Fibroblast of skin of abdomen (primary cell): ENCODE data around the gene HES2.
"Not testable (repeated sequence)": the region's sequence is repeated elsewhere in the genome, so short reads cannot be mapped to it uniquely, and the experiment has no call there.

Source experiments
- DNase-seq: peaks from one replicate; pipeline ENCODE4 v3.0.0-alpha.2; 2013

The HES2 gene

DNA sequence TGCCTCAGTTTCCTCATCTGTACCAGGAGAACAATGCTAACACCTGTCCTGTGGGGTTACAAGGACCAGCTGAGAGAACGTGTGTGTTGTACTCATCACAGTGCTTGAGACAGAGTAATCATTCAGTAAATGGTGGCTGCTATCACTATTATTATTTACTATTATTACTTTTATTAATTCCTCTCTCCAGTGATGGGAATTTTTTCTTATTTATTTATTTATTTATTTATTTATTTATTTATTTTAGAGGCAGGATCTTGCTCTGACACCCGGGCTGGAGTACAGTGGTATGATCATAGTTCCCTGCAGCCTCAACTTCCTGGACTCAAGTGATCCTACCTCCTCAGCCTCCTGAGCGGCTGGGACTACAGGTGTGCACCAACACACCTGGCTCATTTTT is 16.6 kb upstream of the HES2 start:
- DNase-seq: not testable (repeated sequence)

DNA sequence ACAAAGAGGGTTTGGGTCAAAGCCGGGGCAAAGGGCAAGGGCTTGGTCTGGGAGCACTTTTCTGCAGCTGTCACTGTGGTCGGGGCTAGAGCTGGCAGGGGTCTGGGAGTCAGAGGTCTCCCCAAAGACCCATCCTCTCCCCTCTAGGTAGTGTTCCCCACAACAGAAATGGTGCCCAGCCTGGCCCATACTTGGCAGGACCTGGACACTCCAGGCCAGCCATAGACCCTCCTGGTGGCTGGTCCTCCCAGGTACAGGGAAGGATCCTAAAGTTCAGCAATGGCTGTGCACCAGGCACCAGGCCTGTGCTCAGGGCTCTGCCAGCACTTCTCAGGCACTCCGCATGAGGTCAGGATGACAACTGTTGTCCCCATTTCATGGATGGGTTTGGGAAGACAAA is 15.8 kb upstream of the HES2 start:
- DNase-seq: no peak

DNA sequence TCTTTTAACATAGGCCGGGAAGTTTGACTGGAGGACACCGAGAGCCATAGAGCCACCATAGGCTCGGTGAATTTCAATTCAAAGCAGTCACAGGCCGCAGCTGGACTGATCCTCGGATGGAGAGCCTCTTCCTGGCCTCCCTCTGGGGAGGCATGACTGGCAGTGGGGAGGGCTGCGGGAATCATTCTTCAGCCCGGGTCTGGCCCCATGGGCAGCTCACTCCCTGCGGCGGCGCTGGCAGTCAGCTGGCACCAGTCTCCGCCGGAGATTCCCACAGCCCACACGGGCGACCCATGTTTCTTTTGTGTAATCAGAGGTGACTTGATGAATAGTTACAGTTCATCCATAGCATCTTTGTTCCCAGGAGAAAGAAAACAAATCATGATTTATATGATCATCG is 15.4 kb upstream of the HES2 start:
- DNase-seq: no peak

DNA sequence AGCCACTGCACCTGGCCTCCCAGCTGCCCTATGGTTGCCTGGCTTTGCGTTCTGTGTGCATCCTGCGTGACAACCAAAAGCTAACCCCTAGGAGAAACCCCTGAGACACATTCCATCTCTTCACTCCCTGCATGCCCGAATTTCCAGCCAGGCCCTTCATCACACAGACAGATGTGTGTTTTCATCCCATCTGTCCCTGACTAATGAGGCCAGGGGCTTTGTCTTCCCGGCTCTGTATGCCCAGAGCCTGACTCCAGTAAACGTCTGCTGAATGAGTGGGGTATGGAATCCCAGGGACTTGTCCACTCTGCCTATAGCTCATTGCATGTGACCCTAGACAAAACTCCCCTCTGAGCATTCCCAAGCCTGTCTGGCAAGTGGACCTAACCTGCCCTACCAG is 14.5 kb upstream of the HES2 start:
- no peak for DNase-seq

DNA sequence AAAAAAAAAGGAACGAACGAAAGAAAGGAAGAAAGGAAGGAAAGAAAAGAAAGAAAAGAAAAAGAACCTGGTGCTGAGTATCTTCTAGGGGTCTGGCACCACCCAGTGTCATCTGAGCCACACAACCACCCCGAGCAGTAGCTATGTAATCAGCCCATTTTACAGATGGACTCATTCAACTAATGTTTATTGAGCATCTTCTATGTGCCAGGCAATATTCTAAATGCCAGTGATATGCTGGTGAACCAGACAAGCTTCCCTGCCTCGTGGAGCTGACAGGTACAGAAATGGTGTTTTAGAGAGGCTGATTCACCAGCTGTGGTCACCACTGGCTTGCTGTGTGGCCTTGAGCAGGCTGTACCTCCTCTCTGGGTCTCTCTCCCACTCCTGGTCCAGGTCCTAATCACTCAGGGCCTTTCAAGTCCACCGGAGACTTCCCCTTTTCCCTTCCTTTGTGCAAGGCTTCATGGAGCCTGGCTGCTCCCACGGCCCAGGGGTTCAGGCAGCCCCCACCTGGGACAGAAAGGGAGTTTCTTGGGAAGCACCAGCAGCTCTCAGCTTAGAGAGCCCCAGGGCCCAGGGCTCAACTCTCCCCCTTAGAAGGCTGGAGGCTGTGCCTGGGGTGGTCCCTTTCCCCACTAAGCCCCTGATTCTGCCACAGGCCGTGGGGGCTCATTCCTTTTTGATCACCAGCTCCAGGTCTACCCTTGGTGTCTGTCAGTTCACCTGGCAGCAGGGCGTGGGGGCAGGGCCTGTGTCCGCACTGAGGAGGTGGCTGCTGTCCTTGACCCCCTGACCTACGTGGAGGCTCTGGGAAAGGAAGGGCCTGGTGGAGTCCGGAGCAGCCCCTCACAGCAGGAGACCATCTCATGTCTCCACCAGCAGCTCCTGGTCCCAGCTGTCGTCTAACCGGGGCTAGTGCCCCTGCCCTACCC is 12.2 kb upstream of the HES2 start:
- not testable (repeated sequence) for DNase-seq

DNA sequence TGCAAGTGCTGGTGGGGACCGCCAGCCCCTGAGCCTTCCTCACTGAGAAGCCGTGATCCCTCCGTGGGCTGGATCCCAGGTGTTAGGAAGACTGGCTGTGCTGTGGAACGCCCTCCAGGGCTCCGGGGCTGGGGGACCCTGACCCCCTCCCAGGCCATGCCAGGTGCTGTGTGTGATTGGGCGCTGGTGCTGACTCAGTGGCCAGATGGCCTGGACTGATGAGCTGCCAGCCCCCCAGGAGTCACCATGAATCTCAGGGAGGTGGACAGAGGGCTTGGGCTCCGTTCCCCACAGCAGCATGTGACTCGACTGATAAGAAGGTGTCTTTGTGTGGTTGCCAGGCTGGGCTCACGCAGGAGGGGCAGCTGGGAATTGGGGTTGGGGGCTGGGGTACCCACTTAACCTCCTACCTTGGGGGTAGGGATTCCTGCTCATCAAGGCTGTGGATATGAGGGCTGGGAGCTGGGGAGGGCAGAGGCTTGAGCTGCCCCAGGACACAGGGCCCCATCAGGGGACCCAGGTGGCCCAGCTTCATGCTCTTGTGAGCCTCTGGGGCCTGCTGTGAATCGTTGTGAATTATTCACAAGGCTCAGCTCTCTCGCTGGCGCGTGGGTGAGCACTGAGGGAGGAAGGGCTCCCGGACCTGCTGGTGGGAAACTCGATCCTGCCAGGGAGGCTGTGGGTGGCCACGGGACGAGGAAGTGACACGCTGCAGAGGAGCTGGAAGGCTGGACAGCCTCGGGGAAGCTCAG is 10.1 kb upstream of the HES2 start:
- DNase-seq: not testable (repeated sequence)

DNA sequence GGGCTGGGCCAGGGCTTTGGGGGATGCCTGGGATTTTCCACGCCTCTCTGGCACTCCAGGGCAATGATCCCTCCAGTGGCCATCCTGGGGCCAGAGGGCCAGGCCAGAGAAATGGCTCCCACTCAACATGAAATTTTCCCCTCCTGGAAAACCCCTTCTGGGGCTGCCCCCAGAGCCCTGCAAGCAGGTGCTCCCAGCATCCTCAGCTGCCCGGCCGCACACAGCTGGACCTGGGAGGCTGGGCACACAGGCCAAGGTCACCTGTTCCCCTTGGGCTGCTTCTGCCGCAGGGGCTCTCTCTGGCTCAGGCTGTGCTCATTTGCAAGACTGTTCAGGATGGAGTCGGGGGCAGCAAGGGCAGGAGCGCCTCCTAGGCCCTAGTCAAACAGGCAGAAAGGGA is 8.7 kb upstream of the HES2 start:
- not testable (repeated sequence) for DNase-seq

DNA sequence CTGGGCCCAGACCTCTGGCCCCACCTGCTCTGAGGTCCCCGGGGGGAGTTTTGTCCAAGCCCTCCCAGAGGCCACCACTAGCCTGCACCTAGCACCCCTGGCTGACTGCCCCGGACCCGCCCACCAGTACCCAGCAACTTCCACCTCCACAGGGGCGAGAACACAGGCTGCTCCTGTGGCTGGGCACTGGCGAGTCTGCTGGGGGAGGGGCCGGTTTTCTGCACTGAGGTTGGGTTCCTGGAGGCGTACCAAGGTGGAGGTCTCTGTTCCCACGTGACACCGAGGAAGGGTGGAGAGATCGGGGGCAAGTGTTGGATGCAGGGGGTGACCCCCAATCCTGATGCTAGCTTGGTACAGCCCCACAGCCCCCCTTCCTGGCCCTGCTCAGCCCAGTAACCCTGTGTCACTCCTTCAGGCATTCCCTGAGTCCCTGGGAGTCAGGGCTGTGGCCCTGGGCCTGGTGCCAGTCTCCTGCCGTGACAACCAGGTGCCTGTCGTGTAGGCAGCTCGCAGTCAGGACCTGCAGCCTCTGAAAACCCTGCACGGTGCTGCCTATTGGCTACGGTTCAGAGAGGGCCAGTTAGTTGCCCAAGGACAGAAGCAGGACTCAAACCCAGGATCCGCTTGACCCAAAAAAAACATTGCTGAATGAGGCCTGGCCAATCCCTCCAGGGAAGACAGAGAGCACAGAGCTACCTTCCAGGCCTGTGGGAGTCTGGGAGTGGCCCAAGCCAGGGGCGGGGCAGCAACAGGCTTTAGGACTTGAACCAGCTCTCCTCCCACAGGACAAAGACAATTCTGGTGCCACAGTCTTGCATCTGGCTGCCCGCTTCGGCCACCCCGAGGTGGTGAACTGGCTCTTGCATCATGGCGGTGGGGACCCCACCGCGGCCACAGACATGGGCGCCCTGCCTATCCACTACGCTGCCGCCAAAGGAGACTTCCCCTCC is 8.0 kb upstream of the HES2 start:
- no peak for DNase-seq

DNA sequence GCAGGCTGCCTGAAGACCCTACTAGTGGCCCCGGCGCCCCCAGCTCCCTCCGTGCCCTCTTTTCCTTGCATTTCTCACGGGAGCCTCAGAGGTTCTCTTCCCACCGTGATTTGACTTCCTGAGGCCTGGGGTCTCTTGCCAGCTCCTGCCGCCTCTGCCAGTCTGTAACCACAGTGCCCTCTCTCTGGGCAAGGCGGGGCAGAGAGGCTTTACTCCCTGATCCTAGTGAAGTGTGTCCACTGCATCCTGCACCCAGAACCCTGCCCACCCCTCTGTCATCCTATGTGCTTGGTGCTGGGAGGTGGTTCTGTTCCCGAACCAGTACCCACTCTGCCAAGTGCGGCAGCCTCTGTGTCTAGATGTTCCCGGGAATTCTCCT is 7.2 kb upstream of the HES2 start:
- DNase-seq: no peak

DNA sequence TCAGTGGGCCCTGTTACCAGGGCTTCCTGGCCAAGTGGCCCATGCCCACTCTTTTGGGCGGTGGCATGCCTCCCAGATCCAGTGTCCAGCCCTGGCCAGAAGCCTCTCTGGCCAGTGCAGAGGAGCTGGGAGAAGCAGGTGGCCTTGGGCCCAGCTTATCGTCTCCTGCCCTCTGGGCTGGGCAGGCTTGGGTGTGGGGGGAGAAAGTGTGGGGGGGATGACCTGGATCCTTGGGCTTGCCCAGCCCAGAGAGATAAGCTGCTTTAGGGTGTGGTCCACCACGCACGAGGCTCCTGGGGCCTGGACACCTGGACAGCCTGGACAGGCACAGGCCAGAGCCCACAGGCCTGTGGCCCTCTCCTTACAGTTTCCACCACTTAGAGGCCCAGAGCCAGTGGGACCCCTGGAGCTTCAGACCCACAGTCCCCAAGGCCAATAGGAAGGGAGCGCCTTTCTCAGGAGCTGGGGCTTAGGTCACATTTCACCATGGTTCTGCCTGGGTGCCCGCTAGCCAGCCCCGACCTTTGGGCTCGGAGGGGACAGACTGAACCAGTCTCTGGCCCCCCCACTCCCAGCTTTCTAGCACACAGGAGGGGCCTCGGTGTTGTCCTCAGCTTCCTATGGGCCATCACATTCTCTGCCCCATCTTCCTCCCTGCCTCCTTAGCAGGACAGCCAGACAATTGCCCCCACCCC is 6.7 kb upstream of the HES2 start:
- DNase-seq: no peak

DNA sequence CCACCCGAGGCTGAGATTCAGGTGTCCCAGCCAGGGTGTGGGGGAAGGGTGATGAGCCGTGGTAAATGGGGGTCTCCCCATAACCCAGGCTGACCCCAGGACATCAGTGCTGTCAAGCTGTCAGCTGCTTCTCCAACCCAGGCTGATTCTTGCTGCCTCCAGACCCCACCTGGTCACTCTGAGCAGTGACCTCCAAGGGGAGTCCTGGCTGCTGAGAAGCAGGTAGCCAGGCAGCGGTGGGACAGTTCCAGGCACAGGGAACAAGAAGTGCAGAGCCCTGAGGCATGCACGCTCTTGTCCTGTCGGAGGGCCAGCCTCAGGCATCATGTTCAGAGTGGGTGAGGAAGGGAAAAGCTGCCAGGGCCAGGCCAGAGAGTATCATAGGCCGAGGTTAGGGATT is 5.9 kb upstream of the HES2 start:
- DNase-seq: no peak

DNA sequence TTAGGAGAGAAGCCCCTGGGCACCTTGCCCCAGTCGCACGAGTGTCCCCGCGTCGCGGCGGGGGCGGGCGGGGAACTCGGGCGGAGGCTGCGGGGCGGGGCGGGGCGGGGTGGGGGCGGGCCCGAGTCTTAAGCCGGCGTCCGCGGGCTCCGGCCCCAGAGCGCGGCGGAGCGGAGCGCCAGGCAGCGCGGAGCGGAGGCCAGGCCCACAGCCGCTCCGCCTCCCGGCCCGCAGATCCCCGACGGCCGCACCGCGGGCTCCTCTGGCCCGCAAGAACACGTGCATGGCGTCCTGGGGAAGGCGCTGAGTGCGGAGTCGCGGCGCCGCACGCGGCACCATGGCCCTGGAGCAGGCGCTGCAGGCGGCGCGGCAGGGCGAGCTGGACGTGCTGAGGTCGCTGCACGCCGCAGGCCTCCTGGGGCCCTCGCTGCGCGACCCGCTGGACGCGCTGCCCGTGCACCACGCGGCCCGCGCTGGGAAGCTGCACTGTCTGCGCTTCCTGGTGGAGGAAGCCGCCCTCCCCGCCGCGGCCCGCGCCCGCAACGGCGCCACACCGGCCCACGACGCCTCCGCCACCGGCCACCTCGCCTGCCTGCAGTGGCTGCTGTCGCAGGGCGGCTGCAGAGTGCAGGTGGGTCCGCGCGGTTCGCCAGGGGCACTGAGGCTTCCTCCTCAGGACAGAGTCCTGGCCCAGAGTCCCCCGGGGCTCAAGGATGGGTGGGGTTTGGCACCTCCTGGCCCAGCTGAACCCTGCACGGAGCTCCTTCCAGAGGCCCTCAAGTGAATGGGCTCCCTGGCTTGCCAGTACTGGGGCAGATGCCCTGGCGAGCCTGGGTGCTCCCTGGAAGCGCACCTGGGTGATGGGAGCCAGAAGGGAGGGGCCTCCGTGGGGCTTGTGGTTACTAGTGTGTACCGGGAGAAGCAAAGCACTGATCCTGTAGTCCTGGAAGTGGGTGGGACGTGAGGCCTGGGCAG is 5.2 kb upstream of the HES2 start, which contains the start of gene ESPN:
Gene ESPN (plus strand): TSS at position 158 of the 975 bp plus-strand sequence. CDS start 180 bp downstream, at position 338.
- DNase-seq: no peak

DNA sequence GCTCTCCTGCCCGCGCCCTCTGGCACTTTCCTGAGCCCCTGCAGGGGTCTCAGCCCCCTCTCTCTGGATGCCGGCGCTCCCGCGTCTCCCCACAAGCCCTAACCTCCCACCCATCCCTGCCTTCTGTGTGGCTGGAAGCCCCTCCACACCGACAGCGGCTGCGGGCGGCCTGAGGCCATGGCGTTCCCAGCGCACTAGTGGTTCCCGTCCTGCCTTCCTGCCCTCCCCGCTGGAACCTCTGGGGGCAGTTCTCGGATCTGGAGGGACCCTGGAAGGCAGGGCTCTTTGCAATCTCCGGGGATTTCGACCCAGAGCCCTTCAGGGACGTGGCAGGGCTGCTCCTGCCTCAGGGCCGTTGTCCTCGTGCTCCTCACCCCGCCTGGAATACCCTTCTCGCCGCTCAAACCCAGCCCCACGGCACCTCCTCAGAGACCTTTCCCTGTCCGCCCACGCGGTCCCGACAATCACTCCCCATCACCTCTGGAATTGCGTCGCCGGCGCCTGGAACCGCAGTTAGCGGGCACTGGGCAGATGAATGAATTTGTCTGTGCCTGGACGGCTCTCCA is 4.4 kb upstream of the HES2 start:
- no peak for DNase-seq

DNA sequence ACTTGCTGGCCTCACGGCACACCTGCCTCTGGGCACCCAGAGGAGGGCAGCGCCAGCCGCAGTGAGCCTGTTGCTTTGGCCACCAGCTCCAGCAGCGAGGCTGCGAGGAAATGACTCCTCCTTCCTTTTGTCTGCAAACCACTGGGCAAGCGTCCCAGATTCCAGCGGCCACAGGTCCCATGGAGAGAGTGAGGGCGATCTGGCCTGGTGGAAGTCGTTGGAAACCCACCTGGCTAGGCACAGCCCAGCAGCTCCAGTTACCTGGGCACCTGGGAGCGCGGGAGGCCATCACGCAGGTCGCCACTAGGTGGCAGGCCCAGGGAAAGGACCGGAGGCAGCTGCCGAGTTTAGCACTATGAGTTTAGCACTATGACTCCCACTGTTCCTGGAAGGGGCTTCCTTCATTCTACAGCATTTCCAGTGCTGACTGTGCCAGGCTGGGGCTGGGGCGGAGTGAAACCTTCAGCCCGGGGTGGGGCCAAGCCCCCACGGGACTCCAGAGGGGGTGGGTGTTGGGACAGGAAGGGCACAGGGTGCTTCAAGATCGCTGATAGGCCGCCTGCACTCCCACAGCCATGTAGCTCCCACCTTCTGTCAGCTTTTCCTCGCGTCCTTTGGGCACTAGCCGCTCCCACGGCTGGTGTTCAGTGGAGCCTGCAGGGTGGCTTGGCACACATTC is 3.7 kb upstream of the HES2 start:
- peak; percentile 11 for DNase-seq

DNA sequence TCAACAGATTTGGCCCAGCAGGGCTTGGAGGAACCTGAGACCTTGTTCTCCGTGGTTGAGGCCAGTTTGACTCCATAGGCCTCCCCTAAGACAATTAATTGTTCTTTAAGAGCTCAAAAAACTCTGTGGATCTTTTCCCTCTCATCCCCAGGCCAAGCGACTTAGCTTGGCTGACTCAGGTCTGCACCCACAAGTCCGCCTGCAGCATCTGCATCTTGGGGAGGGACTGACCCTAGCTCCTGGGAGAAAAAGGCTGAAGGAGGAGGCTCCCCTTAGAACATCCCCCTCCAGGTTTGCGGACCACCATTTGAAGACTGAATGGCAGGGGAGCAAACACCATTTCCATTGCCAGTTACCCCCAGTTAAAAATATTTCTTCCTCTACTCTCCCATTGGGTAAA is 1.5 kb upstream of the HES2 start:
- DNase-seq: no peak

DNA sequence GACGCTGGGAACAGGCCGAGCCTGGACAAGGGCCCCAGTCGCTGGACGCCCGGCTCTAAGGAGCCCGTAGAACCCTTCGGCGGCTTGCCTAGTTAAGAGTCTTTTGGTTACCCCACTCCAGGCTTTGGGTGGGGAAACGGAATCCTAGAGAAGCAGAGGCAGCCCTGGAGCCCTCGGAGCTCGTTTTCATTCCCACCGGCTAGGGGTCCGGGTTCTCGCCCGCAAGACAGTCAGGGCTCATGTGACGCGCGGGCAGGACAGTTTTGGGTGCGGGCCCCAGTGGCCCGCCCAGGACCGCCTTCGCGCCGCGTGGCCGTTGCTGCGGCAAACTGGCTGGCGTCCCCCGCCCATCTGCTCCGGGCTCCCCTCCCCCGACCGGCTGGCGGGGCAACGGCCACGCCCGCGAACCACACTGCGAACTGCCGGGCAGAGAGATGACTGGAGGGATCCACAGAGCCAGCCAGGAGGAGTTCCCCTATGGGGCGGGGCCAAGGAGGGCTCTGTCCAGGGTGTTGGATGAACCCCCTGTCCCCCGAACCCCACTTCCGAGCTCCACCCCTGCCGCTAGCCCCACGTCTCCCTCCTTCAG is 829 bp upstream of the HES2 start:
- DNase-seq: no peak

DNA sequence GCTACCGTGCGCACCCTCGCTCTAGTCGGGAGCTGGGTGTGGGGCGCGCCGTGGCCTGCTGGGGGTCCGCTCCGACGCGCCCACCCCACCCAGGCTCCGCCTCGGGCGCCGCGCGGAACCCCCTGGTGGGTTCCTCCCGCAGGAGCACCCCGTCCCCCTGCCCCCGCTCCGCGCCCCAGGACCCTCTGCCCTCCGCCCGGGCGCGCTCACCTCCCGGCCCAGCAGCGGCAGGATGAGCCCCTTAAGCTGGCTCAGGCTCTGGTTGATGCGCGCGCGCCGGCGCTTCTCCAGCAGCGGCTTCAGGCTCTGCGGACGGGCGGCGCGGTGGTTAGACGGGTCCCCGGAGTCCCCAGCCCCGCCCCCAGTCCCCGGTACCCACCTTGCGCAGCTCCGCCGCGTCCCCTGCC is 319 bp downstream of the HES2 start:
- no peak for DNase-seq

DNA sequence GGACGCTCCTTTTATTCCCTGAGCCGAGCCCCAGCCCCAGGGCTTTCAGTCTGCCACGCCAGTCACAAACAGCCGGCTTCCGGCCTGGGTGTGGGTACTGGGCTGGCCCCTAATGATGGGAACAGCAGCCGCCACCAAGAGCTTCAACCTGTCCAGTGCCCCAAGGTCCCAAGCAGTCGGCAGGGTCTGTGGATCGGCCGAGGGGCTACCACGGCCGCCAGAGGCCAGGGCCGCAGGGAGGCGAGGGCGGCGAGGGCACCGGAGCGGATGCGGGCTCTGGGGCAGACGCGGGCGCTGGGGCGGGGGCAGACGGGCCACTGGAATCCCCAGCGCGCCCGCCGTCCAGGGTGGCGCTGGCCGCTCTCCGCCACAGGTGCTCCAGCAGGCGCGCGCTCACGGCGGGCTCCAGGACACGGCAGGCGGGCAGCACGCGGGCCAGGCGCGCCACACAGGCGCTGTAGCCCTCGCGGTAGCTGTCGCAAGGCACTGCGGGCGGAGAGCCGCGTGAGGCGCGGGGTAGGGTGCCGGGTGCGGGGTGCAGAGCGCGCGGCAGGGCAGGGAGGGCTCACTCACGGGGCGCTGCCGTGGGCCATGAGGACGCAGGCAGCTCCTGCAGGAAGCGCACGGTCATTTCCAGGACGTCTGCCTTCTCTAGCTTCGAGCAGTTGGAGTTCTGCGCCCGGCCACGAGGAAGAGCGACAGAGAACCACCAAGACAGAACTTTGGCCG is 887 bp downstream of the HES2 start:
- no peak for DNase-seq
